Activated gamma-delta T cell treated with Interleukin-2 at 50 U/mL for 16 hours (primary cell): ENCODE measurements around the gene NBEAL1.
"Not testable (repeated sequence)": the region's sequence is repeated elsewhere in the genome, so short reads cannot be mapped to it uniquely, and the experiment has no call there.

Source experiments
- DNase-seq: peaks from one replicate; pipeline ENCODE4 v3.0.0-alpha.2; 2020

NBEAL1 gene

DNA sequence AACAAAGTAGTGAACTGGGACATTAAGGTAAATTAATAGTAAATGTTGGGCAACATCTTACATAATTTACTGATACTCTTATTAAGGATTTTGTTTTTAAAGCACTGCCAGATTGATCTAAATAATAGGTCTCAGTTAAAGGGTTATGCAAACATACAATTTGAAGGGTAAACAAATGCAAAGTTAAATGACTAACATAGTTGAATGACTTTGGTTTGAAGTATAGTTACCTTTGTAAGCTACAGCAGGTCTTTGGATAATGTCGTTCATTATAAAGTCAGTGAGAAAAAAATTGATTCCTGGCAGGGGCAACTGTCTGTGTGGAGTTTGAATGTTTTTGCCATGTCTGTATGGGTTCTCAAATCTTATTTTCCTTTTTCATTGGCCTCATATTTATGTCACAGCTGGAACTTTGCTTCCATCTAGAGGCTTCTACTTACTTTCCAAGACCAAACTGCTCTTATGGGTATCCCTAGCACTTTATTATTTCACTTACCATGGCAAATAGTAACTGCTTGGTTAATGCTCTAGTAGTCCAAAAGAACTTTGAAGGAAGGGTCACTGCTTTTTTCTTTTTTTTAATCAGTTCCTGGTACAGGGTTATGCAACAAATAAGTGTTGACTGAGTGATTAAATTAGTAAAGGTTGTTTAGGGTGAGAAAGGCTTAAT lies 107.8 kb downstream of the NBEAL1 start:
- DNase-seq = no peak

DNA sequence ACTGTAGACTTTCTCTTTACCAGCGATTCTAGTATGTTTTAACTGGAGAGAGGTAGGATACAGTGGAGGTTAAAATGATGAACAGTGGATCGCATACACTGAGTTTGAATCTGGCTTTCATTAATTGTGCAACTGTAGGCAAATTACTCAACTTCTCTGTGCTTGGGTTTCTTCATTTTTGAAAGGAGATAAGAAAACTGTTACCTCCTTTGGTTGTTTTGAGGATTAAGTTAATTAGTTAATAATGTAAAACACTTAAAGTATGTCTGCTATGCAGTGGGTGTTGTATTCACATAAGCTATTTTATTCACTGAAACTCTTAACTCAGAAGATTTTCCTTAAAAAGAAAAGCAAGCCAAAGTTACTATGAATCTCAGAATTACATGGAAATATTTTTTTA lies 112.3 kb downstream of the NBEAL1 start:
- no peak for DNase-seq

DNA sequence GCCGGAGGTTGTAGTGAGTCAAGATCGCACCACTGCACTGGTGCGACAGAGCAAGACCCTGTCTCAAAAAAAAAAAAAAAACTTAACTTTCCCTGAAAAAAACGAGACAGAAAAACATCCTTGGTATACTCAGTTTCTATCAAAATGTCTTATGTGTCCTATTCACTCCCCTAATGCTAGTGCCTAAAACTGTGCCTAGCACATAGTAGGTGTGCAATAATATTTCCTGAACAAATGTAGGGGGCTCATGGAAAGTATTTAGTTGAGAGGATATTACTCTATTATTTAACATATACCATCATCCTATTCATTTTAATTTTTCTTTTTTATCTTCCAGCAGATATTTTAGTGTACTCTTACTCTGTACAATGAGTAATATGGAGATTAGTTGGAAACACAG lies 120.4 kb downstream of the NBEAL1 start:
- no peak for DNase-seq

DNA sequence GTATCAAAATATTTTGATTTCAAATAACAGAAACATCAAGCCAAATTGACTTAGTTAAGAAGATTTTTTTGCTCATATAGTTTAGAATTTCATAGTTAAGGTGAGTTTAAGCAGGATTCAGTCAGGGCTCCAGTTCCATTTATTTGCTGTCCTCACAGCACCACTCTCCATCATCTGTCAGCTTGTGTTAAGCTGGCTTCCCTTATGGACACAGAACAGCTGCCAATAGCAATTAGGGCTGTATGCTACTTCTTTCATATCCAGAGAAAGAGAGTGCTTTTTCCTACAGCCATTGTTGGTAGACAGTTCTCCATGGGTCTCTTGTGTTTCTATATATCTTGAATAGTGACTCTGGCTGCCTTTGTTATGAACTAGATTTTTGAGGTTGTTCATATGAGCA lies 128.7 kb downstream of the NBEAL1 start:
- DNase-seq = no peak

DNA sequence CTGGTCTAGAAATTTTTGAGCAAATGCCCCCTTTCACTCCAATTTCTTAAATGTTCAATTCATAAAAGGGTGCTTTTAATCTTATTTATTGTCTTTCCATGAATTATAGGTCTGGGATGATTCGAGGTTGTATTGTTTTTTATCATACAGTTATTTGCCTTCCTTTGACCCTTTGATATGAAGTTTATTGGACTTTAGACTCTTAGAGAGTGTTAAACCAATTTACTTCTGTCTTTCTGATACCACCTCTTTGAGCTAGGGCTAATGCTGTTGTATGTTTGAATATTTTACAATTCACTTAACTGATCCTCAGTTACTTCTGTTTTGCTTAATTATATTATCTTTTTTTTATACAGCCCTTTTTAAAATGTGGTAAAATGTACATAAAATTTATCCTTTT lies 134.5 kb downstream of the NBEAL1 start:
- DNase-seq = no peak

DNA sequence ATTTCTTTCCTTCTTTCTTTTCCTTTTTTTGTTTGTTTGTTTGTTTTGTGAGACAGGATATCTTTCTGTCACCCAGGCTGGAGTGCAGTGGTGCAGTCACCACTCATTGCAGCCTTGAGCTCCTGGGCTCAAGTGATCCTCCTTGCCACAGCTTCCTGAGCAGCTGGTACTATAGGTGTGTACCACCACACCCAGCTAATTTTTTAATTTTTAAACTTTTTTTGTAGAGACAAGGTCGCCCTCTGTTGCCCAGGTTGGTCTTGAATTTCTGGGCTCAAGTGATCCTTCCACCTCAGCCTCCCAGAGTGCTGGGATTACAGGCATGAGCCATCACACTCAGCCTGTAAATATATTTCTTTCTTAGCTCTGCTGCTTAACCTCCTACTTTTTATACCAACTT lies 140.7 kb downstream of the NBEAL1 start:
- no peak for DNase-seq

DNA sequence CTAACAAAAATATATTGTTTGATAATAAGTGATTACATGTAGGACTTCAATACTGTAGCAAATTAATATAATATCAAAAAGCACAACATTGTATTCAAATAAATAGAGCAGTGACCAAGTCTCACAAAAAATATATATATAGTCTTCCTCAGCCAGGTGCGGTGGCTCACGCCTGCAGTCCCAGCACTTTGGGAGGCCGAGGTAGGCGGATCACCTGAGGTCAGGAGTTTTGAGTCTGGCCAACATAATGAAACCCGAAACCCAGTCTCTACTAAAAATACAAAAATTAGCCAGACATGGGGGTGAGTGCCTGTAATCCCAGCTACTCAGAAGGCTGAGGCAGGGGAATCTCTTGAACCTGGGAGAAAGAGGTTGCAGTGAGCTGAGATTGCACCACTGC lies 148.0 kb downstream of the NBEAL1 start:
- DNase-seq = not testable (repeated sequence)

DNA sequence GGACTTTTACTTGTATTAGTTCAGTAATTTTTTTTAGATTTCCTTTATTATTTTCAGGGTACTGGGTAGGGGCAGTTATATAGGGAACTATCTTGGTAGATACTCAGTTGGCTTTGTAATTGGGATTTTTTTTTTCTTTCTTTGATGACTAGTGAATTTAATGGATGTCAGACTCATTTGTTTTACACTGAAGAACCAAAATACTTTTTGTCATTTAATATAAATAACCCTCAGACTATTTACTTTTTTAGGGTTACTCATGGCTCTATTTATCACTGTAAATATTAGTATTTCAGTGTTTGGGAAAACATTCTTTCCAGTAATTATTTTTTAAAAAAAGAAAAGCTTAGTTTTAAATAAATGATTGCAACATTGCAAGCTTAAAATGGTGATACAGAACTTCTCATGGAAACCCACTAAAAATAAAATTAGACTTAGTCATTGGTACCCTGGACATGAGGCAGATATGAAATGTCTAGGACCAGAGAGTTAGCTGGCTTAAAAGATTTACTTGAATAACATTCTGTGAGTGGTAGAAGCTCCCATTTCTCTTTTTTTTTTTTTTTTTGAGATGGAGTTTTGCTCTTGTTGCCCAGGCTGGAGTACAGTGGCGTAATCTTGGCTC lies 149.7 kb downstream of the NBEAL1 start:
- DNase-seq = no peak

DNA sequence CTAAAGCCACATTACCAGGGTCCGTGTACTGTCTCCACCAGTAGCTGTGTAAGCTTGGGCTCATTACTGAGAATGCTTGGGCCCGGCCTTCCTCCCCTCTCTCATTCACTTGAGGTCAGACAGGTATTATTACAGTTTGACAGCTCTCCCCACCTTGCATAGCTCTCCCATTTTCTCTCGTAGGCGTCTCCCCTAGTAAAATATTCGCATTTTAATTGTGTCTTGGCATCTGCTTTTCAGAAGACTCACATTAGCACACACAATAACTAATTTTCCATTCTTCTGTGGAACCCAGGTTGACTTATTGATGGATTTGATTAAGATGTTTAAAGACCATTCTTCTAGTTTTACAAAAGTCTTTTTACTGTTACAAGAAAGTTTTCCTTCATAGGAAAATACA lies 153.1 kb downstream of the NBEAL1 start:
- DNase-seq = no peak

DNA sequence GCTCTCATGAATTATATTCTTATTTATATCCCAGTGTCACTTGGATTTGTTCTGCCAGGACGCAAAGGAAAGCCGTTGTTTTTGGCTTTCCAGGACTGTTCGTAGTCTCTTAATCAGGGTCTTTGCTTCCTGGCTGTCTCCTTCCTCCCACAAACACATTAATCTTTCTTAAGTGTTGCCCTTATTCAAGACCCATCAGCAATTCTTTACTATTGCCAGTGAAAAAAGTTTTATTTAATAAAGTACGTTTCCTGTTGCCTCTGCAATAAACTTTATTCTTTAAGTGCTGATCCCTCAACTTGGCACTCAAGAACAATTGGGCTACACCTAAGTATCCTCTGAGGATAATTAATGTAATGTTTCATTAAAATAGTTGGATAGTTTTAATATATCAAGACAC lies 155.8 kb downstream of the NBEAL1 start:
- no peak for DNase-seq

DNA sequence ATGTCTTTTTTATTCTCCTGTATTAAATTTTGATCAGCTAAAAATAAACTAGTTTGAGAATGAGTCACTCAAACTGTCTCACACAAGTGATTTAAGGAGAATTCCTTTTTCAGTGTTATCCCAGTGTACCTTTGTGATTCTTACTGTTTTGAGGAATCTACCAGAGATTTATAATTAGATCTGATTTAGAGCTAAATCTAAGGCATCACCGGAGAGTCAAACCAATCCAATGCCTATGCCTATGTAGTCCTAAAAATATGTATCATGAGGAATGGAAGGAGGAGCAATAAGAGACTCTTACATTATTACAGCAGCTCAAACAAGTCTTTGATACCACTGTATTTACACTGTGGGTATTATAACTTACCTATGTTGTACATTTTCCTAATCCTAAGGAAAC lies 160.7 kb downstream of the NBEAL1 start:
- DNase-seq = no peak

DNA sequence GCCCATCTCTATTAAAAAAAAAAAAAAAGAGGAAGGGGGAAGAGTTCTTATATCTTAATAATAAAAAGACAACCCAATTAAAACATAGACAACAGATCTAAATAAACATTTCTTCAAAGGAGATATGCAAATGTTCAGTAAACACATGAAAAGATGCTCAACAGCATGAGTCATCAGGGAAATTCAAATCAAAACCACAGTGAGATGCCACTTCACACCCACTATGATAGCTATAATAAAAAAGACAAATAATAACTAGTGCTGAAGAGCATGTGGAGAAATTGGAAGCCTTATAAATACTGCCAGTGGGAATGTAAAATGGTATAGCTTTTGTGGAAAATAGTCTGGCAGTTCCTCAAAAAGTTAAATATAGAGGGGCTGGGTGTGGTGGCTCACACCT lies 162.7 kb downstream of the NBEAL1 start:
- no peak for DNase-seq

DNA sequence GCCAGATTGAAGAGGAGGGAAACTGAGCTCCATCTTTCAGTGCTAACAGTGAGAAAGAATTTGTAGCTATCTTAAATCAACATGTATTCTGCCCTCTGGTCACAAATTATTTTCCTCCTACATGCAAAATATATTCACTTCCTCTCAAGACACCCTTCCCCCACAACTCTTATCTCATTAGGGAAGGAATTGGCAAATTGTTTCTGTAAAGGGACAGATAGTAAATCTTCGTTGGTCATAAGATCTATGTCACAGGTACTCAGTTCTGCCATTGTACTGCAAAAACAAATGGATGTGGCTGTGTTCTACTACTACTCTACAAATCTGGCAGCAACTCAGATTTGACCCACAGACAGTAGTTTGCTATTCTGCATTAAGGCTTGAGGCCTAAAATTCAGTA lies 171.2 kb downstream of the NBEAL1 start:
- DNase-seq = no peak

DNA sequence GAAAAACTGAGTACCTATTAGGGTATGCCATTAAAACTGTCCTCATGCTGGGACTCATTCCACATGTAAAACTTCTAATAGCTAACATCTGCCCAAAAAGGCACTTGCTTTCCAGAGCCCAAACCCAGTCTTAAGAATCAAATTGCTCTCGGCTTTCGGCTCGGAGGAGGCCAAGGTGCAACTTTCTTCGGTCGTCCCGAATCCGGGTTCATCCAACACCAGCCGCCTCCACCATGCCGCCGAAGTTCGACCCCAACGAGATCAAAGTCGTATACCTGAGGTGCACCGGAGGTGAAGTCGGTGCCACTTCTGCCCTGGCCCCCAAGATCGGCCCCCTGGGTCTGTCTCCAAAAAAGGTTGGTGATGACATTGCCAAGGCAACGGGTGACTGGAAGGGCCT lies 175.9 kb downstream of the NBEAL1 start:
- DNase-seq = not testable (repeated sequence)

DNA sequence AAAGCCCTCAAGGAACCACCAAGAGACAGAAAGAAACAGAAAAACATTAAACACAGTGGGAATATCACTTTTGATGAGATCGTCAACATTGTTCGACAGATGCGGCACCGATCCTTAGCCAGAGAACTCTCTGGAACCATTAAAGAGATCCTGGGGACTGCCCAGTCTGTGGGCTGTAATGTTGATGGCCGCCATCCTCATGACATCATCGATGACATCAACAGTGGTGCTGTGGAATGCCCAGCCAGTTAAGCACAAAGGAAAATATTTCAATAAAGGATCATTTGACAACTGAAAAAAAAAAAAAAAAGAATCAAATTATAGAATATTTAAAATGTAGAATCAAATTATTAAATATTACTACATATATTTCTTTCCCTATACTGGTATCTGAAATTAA lies 176.4 kb downstream of the NBEAL1 start:
- not testable (repeated sequence) for DNase-seq

DNA sequence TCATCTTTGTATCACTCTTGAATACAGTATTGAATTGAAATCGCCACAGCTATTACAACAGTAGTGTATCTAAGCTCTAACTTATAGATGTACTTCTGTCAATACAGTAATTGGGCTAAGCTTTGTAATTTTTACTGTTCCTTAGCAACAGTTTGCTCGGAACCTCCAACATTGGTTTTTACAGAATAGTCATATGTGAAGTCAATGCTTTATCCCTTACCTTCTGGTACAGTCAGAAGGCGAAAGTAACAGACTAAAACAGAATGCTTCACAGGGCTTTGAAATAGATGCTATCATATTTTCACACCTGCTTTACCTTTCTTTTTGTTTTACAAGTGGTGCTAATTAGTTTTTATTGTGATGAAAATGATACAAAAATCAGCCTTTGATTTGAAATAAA lies 177.3 kb downstream of the NBEAL1 start:
- no peak for DNase-seq

DNA sequence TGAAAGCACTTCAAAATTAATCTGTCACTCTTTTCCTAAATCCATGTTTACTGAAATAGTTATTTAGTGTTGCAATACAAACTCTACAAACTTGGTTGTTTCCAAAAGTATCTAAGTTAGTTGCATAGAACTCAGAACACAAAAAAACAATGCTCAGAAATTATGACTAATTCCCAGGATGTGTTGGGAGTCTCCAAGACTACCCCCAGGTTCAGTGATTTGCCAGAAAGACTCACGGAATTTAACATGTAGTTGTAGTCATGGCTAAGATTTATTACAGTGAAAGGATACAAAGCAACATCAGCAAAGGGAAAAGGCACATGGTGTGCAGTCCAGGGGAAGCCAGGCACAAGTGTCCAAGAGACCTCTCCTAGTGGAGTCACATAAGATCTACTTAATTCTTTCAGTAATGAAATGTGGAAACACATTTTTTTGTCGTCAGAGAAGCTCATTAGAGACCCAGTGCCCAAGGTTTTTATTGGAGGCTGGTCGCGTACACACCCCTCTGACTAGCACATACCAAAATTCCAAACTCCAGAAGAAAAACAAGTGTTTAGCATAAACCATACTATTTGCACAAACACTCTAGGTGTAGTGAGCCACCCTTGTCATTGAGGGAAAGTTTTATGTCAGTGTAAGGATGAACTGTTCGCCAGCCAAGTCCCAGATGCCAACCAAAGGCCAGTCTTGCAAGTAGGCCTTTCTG lies 180.8 kb downstream of the NBEAL1 start:
- no peak for DNase-seq

DNA sequence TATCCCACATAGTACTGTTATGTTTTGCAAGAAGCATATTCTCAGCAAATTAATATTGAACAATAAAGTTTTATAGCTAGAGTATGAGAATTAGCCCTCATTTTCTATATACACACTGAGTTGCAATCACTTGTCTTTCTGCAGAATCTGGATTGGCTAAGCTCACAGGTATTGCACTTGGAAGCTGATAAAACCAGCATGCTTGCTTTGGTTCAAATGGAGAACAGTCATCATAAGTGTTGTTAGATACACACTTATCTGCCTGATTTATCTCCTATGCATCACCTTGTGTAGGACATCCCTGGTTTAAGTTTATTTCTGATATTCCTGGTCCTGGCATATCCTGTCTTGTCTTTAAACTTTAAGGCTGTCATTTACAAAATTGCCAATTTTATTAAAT lies 186.2 kb downstream of the NBEAL1 start:
- no peak for DNase-seq

DNA sequence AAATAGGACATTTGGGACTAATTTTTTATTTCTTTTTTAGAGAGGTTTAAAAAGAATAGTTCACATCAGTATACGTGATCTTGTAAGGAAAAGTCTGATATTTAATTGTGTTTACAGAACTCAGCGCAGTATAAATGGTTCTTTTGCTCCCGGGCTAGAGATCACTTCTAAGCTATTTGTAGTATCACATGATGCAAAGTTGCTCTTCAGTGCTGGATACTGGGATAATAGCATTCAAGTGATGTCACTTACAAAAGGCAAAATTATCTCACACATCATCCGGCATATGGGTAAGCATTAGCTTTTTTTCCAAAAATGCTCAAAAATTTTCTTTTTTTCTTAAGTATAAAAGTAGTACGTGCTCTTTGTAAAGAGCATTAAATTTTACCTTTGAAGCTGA lies 186.8 kb downstream of the NBEAL1 start:
- DNase-seq = no peak

DNA sequence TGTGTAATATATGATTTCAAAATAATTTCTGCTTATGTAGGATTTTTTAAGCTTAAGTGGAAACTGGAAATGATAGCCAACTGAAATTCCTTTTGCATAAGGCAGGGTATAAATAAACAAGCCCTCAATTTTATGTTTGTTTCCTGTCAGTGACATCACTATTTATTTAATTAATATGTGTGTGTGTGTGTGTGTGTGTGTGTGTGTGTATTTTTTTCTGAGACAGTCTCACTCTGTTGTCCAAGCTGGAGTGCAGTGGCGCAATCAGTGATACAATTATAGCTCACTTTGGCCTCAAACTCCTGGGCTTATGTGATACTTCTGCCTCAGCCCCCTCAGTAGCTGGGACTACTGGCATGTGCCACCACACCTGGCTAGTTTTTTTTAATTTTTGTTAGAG lies 194.9 kb downstream of the NBEAL1 start:
- no peak for DNase-seq

DNA sequence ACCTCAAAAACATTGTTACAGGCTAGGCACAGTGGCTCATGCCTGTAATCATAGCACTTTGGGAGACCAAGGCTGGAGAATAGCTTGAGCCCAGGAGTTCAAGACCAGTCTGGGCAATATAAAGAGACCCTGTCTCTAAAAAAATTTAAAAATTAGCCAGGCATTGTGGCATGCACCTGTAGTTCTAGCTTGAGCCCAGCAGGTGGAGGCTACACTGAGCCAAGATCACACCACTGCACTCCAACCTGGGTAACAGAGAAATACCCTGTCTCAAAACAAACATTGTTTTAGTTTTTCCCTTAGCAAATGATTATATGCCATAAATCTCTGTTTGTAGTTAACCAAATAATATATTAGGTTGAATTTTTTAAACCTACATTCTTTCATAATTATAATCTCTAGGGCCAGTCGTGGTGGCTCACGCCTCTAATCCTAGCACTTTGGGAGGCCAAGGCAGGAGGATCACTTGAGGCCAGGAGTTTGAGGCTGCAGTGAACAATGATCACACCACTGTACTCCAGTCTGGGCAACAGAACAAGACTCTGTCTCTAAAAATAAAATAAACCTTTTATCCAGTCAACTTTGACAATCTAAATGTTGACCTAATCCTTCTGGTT lies 210.9 kb downstream of the NBEAL1 start:
- peak; percentile 11 for DNase-seq

DNA sequence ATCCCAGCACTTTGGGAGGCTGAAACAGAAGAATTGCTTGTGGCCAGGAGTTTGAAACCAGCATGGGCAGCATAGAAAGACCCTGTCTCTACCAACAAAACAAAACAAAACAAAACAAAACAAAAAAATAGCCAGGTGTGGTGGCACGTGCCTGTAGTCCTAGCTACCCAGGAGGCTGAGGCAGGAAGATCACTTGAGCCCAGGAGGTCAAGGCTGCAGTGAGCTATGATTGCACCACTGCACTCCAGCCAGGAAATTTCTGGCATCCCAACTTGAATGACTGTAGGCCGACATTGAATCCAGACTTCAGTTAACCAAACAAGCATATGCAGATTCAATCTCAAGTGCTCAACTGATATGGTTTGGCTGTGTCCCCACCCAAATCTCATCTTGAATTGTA lies 215.0 kb downstream of the NBEAL1 start:
- DNase-seq = not testable (repeated sequence)

DNA sequence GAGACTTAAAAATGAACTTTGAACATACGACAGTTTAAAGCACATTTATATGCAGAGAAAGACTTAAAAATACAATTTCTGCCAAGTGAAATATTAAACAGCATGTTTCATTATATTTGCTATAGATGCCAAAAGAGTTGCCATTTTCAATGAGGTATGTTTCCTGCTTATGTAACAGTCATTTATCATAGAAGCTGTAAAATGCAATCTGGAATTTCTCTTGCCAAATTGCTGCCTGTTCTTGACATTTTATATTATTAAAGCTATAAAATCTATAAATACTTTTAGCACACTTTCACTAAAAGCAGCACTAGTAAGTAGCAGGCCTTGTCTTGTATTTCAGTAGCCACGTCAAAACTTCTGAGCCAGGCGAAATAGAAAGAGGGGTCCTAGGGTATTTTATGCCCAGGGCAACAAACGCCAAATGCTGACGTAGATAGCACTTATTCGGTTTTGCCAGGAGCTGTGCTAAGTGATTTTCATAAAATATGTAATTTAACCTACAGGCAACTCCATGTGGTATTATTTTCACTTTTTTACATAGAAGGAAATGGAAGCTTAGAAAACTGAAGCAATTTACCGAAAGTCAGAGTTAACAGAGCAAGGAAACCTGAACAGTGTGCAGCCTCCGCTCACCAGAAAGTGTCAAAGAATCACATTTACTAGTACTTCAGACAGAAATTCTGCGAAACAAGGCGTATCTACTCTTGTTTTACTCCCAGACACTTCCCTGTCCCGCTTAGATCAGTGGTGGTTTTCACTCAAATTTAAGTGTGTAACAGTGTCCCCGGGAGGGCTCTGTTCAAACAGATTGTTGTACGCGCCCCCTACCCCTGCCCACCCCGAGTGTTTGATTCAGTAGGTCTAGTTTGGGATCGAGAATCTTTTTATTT lies 222.9 kb downstream of the NBEAL1 start:
- no peak for DNase-seq
